SK-N-SH treated with all-trans-retinoic acid at 6 μM for 48 hours (cell line): ENCODE data around the gene FPR2.

Experiments
- ATAC-seq: fragments of 200-7000 bp; cut with Tn5 transposase; 3 replicates; pipeline ENCODE4 v1.9.1; 2020; ENCODE audit warnings: mild to moderate bottlenecking, moderate library complexity
- ARNTL ChIP-seq: fragments of 450-650 bp; formaldehyde crosslinking; IDR thresholded peaks from 2 replicates; pipeline ENCODE4 v1.5.0; 2020; ENCODE audit warnings: low read depth, mild to moderate bottlenecking, moderate library complexity, borderline replicate concordance
- BACH2 ChIP-seq: fragments of 250-450 bp; sonication (Bioruptor Pico); IDR thresholded peaks from 2 replicates; pipeline ENCODE4 v1.9.0; 2021; ENCODE audit warnings: mild to moderate bottlenecking, borderline replicate concordance
- CREB5 ChIP-seq: fragments of 250-450 bp; sonication (Bioruptor Pico); IDR thresholded peaks from 2 replicates; pipeline ENCODE4 v1.5.1; 2020; ENCODE audit warnings: low read depth, mild to moderate bottlenecking, moderate library complexity
- CSRNP3 ChIP-seq: fragments of 250-450 bp; sonication (Bioruptor Pico); IDR thresholded peaks from 2 replicates; pipeline ENCODE4 v1.5.1; 2021; ENCODE audit warnings: mild to moderate bottlenecking, moderate library complexity
- ESRRG ChIP-seq: fragments of 250-450 bp; sonication (Bioruptor Pico); IDR thresholded peaks from 2 replicates; pipeline ENCODE4 v1.6.1; 2021; ENCODE audit warnings: mild to moderate bottlenecking
- GLIS3 ChIP-seq: fragments of 250-450 bp; sonication (Bioruptor Pico); IDR thresholded peaks from 2 replicates; pipeline ENCODE4 v1.5.0; 2020; ENCODE audit warnings: mild to moderate bottlenecking, moderate library complexity
- ISL1 ChIP-seq: fragments of 250-450 bp; sonication (Bioruptor Pico); IDR thresholded peaks from 2 replicates; pipeline ENCODE4 v2.1.2; 2022; ENCODE audit warnings: mild to moderate bottlenecking, moderate library complexity
- OSR1 ChIP-seq: fragments of 250-450 bp; sonication (Bioruptor Pico); IDR thresholded peaks from 2 replicates; pipeline ENCODE4 v1.8.0; 2022; ENCODE audit warnings: moderate library complexity, mild to moderate bottlenecking, inconsistent platforms
- PATZ1 ChIP-seq: fragments of 250-450 bp; sonication (Bioruptor Pico); IDR thresholded peaks from 2 replicates; pipeline ENCODE4 v1.8.0; 2020; ENCODE audit warnings: mild to moderate bottlenecking, moderate library complexity, borderline replicate concordance
- POU6F1 ChIP-seq: fragments of 250-450 bp; sonication (Bioruptor Pico); IDR thresholded peaks from 2 replicates; pipeline ENCODE4 v1.8.0; 2021; ENCODE audit warnings: low read depth, mild to moderate bottlenecking, moderate library complexity, borderline replicate concordance
- PPARA ChIP-seq: fragments of 250-450 bp; sonication (Bioruptor Pico); IDR thresholded peaks from 2 replicates; pipeline ENCODE4 v1.5.0; 2020; ENCODE audit warnings: mild to moderate bottlenecking, borderline replicate concordance
- RARB ChIP-seq: fragments of 250-450 bp; sonication (Bioruptor Pico); IDR thresholded peaks from 2 replicates; pipeline ENCODE4 v1.8.0; 2021; ENCODE audit warnings: mild to moderate bottlenecking, moderate library complexity
- TCF4 ChIP-seq: fragments of 250-450 bp; sonication (Bioruptor Pico); IDR thresholded peaks from 2 replicates; pipeline ENCODE4 v1.8.0; 2021; ENCODE audit warnings: mild to moderate bottlenecking, moderate library complexity, borderline replicate concordance
- TOX ChIP-seq: fragments of 250-450 bp; sonication (Bioruptor Pico); IDR thresholded peaks from 2 replicates; pipeline ENCODE4 v1.8.0; 2021; ENCODE audit warnings: mild to moderate bottlenecking, moderate library complexity, borderline replicate concordance
- TSHZ2 ChIP-seq: fragments of 250-450 bp; sonication (Bioruptor Pico); IDR thresholded peaks from 2 replicates; pipeline ENCODE4 v1.5.0; 2020; ENCODE audit warnings: mild to moderate bottlenecking, moderate library complexity
- ZC3H10 ChIP-seq: fragments of 250-450 bp; sonication (Bioruptor Pico); IDR thresholded peaks from 2 replicates; pipeline ENCODE4 v1.5.1; 2021; ENCODE audit warnings: mild to moderate bottlenecking, moderate library complexity
- ZFP3 ChIP-seq: fragments of 250-450 bp; sonication (Bioruptor Pico); IDR thresholded peaks from 2 replicates; pipeline ENCODE4 v1.5.0; 2020; ENCODE audit warnings: mild to moderate bottlenecking, moderate library complexity
- ZFP30 ChIP-seq: fragments of 450-650 bp; formaldehyde crosslinking; IDR thresholded peaks from 2 replicates; pipeline ENCODE4 v1.5.0; 2022; ENCODE audit warnings: mild to moderate bottlenecking, moderate library complexity
- ZNF565 ChIP-seq: fragments of 450-650 bp; formaldehyde crosslinking; conservative IDR thresholded peaks from 2 replicates; pipeline ENCODE4 v1.5.0; 2020; ENCODE audit warnings: low read depth, mild to moderate bottlenecking, moderate library complexity
- ZNF70 ChIP-seq: fragments of 450-650 bp; formaldehyde crosslinking; IDR thresholded peaks from 2 replicates; pipeline ENCODE4 v1.5.0; 2020; ENCODE audit warnings: mild to moderate bottlenecking, moderate library complexity
- ZNF8 ChIP-seq: fragments of 450-650 bp; formaldehyde crosslinking; IDR thresholded peaks from 2 replicates; pipeline ENCODE4 v1.5.0; 2020; ENCODE audit warnings: mild to moderate bottlenecking, moderate library complexity

Gene FPR2

GRCh38 chr19:51740356-51740755 lies 20.6 kb upstream of the FPR2 start (continued):
- no peak for TF ChIP-seq ARNTL (CRISPR knock-in tag)
- TF ChIP-seq CSRNP3 (CRISPR knock-in tag) = no peak
- TF ChIP-seq ZFP3 = no peak
- TF ChIP-seq ZNF8 (CRISPR knock-in tag) = no peak

GRCh38 chr19:51742789-51743188 lies 18.2 kb upstream of the FPR2 start:
- no peak for ATAC-seq
- TF ChIP-seq ISL1 (CRISPR knock-in tag) (no peak), ZNF565 (CRISPR knock-in tag) (no peak), ZFP3 (no peak), ZNF70 (CRISPR knock-in tag) (no peak), TOX (CRISPR knock-in tag) (no peak), ESRRG (no peak), PATZ1 (no peak), ZNF8 (CRISPR knock-in tag) (no peak), RARB (CRISPR knock-in tag) (no peak), CREB5 (CRISPR knock-in tag) (no peak), GLIS3 (no peak), ZC3H10 (no peak), ZFP30 (no peak), CSRNP3 (CRISPR knock-in tag) (no peak), BACH2 (CRISPR knock-in tag) (no peak), TCF4 (CRISPR knock-in tag) (no peak), POU6F1 (CRISPR knock-in tag) (no peak), PPARA (CRISPR knock-in tag) (no peak)

GRCh38 chr19:51743405-51743804 lies 17.6 kb upstream of the FPR2 start:
- TF ChIP-seq OSR1 (CRISPR knock-in tag) = no peak
- TF ChIP-seq TSHZ2 = no peak
- TF ChIP-seq, all 23 proteins: peak for 0
- no peak for ATAC-seq
